ENCODE data around the gene CABYR.

- TF ChIP-seq CTCF (IDR thresholded peaks at IDR 0.05 in 4 of 5, conservative IDR thresholded peaks at IDR 0.05 in 1 of 5) (no peak), POLR2A (IDR thresholded peaks at IDR 0.05) (peak in 1 of 2 donors; percentile 32)
Observed at GRCh38 chr18:24201699-24202687, 63.1 kb downstream of the CABYR start.
